GM19043 (cell line): ENCODE results near the gene HELB.

Experiments used
- ATAC-seq: cut with Tn5 transposase; IDR thresholded peaks from one replicate; pipeline ENCODE4 v1.9.1; 2021; ENCODE audit warnings: low read depth; ENCODE audit not compliant: unreplicated experiment

The HELB gene

DNA sequence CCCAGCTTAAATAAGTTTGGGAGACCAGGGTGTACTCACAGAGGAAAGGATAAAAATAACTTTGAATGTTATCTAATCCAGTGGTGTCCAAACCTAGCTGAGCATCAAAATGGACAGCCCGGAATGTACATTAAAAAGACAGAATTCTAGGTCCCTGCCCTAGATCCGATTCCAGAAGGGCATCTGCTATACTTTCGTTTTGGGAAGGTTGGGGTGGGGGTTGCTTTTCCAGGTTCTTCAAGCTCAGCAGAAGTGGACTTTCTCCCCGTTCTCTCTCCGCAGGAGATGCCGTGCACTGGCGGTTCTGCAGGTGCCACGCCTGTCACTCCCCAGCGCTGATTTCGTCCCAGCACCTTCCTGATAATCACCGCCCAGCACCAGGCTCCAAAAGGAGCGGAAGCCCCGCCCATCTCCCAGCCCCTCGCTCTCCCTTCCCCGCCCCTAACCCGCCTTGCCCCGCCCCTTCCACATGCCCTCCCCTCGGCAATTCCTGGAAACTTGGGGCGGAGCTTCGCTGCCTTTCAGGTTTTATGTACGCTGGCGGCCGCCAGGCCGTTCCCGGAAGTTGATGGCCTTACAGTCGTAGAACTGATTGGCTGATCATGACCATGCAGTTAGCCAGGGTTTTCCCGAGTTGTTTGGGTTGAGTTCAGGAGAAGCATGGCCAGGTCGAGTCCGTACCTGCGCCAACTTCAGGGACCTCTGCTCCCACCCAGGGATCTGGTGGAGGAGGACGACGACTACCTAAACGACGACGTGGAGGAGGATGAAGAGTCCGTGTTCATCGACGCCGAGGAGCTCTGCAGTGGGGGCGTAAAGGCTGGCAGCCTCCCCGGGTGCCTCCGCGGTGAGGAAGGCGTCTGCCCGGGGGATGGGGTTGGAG is at the start of gene HELB:
Gene HELB (plus strand): TSS at position 550 of the 883 bp plus-strand sequence. CDS start 111 bp downstream, at position 661.
- ATAC-seq = peak; percentile 88

DNA sequence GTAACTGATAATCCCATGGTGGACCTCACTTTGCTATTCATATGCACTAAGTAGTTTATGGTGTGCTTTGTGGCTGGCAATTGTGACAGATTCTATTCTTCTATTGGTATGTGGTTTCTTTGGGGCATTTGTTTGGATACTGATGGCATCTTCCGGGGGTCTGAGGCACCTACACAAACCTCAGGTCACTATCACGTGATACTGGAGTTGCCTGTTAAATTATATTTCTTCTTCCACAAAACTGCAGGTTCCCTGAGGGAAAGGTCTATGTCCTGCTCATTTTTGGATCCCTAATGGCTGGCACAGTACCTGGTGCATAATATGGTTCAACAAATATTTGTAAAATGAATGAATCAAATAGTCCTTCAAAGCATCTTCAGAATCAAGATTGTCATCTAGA is 49.5 kb upstream of the HELB start:
- no peak for ATAC-seq

DNA sequence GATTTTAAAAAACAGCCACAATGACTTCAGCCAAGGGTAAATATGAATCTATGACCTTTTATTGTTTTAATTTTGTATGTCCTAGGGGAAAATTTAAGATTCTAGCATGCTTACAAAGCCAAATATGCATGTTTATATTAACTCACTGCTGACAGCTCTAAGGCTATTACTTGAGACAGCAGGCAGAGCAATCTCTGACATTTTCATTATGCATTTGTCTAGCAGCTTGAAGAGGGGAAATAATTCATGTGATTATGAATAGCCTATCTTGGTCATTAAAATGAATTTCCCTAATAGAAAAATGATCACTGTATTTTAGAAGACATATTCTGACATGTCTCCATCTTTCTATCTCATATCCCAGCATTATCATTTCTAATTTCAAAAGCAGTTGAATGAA is 46.6 kb upstream of the HELB start:
- ATAC-seq = no peak

DNA sequence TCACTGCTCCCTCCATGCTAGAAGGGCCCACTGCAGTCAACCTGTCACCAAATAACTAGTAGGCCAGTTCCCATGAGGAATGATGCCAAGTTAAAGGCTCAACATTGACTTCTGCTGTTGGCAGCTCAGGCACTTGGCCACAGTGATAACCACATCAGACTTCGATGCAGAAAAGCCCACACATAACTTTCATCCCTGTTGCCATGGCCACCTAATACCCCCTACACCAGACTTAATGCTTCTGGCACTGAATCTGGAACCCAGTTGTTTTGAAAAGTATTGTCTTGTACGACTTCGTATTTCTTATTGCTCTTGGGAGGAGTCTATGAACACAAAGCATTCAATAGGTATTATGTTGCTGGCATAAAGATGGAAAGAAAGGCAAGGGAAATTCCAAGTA is 44.3 kb upstream of the HELB start:
- ATAC-seq = no peak

DNA sequence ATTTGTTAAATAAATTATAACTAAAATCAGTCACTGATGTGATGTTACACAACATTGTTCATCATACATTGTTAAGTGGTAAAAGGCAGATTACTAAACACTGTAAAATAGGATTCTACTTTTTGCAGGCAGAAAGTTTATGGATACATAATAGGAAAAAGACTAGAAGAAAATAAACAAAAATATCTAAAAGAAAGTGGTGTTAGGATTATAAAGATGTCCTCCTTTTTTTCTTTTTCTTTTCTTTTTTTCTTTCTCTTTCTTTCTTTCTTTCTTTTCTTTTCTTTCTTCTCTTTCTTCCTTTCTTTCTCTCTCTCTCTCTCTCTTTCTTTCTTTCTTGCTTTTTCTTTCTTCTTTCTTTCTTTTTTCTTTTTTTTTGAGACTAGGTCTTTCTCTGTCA is 39.6 kb upstream of the HELB start:
- ATAC-seq = no peak

DNA sequence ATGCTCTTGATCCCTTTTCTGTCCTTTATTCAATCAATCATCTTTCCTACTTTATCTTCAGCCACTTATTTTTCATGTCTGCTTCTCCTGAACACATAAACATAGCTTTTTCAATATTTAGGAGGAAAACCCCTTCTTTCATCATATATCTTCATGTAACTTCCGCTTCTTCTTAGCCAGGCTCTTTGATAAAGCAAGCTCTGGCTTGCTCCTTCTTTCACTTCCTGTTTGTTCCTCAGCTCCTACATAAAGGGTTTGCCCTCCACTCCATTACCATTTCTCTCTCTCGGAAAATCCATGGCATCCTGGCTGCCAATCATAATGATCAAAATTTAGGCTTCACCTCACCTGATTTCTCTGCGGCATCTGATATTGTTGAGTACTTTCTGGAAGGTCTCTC is 33.7 kb upstream of the HELB start:
- ATAC-seq = no peak

DNA sequence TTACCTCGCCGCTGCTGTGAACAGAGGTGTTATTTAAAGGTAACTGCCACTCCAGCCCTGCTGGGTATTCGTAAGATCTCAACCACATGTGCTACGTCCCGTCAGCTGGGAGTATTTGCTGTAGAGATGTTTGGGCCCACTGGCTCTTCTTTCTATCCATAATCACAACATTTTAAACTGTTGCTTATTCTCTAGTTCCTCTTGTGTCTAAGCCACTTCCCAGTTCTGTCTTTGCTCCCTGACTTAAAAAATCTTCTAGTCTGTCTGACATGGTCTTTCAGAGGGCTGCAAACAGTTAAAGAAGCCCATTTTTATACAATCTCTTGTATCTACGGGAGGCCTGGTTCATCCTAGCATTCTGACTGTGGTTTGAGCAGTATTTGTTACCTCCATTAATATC is 33.2 kb upstream of the HELB start:
- ATAC-seq = no peak

DNA sequence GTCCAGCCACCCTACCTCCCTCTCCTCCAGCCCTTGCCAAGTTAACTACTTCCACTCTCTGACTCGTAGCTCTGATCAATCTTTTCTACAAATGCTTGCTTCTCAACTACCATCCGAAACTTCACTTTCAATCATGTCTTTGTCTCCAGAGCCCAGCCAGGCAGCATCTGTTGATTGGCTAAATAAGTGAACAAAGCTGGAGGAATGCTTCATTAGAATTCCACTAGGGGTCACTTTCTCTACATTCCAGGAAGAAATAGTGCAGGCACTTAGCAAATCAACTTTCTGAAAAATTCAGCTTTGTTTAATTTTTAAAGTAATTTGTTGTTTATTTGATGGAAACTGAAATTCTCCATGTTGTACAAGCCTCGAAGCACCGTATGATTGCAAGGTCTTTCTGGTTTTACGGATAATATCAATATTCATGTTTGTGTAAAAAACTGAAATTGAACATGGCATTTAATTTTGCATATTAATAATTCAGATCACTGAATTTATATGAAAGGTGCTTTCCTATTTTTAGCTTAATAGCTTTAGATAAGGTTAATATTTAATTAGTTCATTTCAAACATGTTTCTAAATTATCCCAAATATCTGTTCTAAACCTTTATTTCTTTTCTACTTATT is 32.4 kb upstream of the HELB start:
- ATAC-seq = peak; percentile 53

DNA sequence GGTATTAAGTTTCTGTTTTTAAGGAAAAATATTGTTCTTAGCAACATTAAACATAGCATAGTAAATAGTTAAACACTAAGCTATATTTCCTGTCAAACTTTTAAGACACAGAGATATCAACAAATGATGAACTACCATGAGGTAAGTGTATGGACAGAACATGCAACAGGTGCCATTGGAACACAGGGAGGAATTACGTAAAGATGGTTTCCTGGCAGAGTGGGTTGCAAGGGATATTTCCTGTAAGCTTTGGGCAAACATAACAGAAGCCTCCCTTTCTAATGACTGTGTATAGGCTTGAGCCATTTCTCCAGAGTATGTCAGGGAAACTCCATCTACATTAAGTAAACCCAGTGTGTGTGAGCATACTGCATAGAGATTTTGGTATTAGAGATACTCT is 31.7 kb upstream of the HELB start:
- no peak for ATAC-seq

DNA sequence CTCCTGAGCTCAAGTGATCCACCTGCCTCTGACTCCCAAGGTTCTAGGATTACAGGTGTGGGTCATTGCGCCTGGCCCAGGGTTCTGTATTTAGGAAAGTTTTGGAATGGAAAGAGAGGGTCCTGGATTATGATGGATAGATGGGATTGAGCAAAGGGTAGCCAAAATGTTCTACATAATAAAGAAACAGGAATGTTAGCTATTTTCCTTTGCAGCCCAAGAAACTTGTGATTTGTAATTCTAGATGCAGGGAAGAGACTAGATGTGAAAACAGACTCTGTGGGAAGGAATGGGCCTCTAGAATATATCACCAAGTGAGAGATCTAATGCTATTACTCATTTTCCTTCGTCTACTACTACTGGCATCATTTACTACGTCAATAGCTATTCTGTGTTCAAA is 29.6 kb upstream of the HELB start:
- ATAC-seq = no peak

DNA sequence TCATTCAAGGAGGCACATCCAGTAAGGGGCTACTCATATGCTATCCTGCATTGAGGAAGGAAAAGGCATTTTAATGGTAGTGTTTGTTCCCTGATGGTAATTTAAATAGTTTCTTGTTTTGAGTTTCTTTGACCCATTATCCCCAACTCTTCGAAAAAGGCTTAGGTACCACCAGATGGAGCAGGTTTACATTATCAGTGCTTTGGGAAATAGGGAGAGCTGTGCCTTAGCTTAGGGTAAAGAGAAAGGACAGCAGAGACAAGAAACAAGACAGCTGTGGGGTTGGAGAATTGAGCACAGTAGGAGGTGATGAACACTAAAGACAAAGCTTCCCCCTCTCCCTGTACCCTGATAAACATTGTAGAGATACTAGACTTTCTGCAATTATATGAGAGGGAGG is 29.1 kb upstream of the HELB start:
- ATAC-seq = no peak

DNA sequence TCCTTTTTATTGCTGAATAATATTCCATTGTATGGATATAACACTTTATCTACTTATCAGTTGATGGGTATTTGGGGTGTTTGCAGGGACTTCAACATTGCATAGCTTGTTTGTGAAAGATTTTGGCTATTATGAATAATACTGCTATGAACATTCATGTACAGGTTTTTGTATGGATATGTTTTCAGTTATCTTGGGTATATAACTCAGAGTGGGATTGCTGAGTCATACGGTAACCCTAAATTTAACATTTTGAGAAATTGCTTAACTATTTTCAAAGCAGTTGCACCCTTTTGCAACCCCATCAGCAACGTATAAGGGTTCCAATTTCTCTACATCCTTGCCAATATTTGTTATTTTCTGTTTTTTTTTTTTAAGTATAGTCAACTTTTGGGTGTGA is 27.3 kb upstream of the HELB start:
- no peak for ATAC-seq

DNA sequence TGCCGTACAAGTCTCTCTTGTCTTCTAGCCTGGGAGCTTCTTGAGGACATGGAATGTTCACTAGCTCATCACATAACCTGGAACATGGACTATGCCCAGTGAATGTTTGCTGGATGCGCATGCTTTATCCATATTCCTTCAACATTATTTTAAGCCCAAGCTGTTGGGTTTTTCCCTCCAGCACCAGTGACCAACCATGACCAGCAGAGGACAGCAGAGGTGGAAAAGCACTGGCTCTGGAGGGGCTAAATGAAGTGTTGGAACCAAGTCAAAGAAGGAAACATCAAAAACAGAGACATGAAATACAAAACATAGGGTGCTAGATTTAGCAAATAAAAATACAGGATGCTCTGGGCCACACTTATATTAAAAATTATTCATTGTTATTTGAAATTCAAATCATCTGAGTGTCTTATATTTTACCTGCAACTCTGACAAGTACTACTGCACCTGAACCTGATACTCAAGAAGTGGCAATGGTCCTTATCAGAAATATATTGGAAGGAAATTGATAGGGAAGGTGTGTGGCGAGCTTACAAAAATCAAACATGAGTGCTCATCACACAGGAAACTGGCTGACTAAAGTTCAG is 23.1 kb upstream of the HELB start:
- no peak for ATAC-seq

DNA sequence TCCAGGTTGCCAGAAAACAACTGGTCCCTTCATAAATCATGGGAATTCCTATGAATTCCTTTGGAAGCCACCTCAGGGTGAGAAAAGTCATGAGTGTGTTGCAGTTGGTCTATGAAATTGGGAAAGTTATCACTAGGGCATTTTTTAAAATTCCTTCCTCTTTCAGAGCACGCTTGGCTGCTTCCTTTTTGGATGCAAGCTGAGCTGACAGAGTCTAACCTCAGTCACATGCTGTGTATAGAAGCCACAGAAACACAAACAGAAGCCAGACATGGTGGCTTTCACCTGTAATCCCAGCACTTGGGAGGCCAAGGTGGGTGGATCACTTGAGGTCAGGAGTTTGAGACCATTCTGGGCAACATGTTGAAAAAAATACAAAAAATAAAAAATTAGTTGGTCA is 21.7 kb upstream of the HELB start:
- no peak for ATAC-seq

DNA sequence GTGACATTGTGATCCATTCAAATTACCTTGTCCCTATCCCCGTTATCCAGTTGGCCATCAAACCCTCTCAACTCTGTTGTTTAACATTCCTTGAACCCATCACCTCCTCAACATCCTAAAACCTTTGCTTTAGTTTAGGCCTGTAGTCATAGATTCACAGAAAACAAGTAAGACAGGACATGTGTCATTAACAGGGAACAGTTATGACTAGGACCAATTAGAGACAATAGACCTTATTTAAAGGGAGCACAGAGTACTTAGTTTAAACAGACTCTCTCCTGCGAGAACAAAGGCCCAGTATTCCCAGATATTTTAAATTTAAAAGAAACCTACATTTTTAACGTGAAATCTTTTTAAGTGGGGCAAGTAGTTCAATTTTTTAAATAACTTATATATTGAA is 20.0 kb upstream of the HELB start:
- no peak for ATAC-seq

DNA sequence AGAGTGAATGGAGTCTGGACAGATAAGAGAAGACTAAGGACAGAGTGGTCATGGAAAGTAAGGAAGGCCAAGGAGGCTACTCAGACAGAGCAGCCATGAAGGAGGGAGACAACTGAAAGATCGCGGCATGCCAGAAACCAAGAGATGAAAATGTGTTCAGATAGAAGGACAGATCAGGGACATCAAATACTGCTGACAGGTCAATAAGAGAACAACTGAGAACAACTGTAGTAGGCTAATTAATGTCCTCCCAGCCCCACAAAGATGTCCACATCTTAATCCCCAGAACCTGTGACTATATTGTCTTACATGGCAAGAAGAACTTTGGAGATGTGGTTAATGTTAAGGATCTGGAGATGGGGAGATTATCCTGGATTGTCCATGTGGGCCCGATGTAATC is 15.0 kb upstream of the HELB start:
- ATAC-seq = no peak

DNA sequence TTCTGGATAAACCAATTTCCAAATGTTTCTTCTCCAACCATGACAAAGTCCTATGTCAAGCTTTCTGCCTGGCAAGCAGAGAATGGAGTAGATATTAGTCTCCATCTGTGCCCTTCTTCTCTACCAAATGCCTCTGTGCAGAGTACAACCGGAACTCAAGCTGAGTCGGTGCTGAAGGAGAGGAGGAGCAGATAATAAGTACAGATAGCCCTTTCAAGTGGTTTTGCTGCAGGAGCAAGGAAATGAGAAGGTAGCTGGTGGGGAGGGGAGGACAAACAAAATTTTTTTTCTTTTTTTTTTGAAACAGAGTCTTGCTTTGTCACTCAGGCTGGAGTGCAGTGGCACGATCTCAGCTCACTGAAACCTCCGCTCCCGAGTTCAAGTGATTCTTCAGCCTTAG is 14.2 kb upstream of the HELB start:
- ATAC-seq = no peak

DNA sequence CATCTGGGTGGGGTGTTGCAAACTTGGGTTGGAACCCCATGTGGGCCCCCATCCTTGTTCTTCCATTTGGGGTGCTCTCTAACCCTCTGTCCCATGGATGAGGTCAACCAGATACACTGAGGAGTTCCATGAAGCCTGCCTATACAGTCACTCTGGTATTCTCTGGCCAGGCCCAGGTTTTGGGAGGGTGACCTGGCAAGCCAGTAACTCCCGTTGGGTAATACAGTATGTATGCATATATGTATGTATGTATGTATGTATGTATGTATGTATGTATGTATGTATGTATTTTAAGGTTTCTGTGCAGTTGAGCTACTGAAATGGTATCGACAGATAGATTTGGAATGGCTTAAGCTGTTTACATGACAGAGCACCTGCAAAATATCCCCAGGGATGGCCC is 12.8 kb upstream of the HELB start:
- no peak for ATAC-seq

DNA sequence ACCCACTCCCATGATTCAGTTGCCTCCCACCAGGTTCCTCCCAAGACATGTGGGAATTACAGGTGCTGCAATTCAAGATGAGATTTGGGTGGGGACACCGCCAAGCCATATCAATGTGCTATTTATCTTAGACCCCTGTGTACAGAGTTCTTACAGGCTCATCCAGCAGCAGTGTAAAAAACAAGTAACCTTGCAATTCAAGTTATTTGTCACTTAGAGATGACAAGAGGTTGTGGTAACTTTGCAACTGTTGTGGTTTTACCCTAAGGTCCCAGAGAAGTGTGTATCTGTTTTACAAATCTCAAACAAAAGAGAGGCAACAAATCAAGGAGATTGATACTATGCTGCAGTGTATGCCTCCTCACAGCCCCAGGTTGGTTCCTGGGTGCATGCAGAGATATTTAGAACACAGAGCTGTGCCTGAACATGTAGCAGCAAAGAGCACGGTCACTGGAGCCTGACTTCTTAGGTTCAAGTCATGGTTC is 11.5 kb upstream of the HELB start:
- no peak for ATAC-seq

DNA sequence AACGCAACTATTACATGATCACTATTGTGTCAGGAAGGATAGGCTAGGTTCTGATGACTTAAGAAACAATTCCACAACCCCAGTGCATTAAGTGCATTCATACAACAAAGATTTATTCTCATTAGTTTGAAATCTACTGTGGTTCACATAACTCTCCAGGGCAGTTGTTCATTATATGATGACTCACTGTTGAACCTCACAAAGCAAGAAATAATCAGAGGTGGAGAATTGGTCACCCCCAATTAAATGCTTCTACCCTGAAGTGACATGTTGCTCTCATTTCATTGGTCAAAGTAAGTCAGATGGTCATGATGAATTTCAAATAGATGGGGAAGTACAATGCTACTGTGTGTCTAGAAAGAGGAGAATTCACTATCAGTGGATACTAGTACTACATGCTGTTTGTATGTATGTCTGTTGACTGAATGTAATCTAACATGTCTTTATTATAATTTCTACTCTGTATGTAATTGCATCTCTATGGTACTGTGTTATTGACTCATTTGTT is 6.1 kb upstream of the HELB start:
- ATAC-seq = no peak

DNA sequence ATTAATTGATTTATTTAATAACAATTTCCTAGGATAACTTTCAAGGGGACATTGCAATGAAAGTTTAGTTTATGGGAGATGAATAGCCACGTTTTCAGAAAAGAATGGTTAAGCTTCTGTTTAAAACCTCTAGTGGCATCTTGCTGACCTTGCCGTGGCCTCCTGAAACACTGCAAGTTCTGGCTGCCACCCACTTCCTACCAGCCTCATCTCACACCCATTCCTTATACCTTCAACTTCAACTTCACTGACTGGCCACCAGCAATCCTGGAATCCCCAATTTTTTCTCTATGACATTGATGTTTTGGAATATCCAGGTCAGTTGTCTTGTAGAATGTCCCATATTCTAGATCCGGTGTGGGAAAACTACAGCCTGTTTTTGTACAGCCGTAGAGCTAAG is 5.2 kb upstream of the HELB start:
- ATAC-seq = no peak

DNA sequence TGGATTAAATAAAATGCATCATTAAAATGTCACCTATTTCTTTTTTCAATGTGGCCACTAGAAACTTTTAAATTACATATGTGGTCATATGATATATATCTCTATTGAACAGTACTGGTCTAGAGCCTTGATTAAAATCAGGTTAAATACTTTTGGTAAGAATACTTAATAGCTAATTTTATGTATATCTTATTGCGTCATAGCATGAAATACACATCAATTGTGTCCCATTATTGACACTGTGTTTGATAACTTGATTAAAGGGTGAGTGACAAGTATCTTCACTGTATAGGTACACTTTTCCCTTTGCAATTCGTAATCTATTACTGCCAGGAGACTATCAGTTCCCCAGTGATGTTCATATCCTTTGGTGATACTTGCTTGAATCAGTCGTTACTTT is 4.4 kb upstream of the HELB start:
- ATAC-seq = no peak
